Islet precursor cell (in vitro differentiated cells): ENCODE results near the gene IVD.

Source experiments
- DNase-seq: peaks from one replicate; pipeline ENCODE4 v3.0.0-alpha.2; 2018

IVD gene

DNA sequence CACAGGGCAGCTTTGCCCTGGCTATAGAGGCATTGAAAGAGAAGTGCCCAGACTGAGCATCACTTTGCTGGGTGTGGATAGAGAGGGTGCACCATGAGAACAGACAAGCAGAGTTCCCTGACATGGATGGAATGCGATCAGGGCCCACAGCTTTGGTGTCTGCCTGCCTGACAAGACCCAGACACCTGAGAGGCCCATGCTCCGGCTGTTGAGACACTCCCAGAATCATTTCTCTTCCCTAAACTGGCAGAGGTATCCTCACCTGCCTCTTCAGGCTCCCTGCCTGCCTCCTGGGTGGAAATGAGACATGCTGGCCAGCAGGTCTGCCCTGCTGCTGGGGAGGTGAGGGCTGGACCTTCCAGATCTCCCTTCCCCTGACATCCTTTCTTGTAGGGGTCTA lies 54.8 kb downstream of the IVD start:
- peak; percentile 71 for DNase-seq

DNA sequence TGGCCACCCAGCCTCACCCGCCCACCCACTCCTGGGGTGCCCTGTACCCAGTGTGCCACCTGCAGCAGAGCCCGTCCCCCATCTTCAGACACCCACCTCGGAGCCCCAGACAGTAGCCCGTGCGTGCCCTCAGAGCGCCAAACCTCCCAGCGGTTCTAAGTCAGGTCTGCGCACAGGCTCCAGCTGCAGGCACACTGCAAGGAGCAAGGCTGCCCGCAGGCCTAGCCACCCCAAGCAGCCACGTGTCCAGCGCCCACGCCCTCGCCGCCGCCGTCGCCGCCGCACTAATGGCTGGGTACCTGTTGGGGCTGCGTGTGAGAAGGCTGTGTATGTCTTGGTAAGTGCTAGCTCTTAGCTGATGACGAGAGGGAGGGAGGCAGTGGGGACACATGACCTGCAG lies 56.4 kb downstream of the IVD start:
- DNase-seq: no peak

DNA sequence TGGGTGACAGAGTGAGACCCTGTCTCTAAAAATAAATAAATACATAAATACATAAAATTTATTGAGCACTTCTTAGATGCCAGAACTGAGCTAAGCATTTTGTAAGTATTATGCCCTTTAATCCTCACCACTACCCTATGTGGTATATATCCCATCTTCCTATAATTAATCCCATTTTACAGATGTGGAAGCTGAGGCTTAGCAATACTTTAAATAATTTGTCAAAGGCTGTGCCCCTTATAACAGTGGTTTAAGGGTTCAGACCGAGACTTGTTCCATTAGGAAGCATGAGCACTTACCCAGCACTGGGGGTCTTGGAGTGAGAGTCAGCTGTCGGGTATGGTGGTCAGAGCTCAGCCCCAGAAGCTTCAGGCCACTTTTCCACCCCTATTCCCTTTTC lies 57.7 kb downstream of the IVD start:
- no peak for DNase-seq

DNA sequence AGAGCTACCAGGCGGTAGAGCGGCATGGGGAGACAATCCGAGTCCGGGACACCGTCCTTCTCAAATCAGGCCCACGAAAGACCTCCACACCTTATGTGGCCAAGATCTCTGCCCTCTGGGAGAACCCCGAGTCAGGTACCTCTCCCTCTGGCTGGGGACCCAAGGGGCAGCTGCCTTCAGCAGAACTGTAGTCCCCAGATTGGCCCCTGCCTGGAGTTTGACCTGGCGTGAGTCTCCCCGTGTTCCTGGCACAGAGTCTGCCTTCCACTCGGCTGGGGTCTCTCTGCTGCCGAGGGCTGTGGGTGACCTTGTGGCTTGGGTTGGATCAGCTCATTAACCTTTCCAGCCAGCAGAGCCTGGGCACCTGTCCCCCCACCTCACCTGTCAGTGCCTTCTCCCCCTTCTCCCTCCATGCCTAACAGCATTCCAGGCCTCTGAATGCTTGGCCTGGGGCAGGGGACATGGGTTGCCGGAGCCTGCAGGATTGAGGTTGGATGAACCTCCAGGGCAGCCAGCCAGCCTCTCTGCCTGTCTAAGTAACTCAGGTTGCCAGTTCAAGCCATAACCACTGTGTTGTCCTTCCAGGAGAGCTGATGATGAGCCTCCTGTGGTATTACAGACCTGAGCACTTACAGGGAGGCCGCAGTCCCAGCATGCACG lies 58.4 kb downstream of the IVD start:
- DNase-seq: peak; percentile 87

DNA sequence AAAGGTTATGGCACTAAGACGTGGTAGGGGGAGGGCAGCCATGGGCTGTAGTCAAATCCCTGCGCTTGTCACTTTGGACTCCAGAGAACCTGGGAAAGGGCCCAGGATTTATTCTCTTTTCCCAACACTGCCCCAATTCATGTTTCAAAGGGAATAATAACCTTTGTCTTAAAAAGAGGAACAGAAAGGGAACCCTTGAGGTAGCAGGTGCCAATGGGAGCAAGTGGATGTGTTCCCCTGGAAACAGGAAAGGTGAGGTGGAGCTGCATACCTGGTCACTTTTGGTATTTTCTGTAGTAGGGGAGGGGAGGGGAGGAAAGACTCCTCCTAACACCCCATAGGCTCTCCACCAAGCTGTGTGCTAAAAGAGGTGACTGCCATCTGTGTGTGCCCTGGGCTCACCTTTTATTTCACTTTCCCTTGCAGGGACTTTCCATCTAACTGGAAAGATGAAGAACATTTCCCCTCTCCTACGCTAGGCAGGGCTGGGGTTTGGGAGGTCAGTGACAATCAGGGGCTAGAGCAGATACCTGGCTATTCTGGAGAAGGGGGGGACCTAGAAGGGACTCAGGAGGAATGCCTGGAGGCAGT lies 59.1 kb downstream of the IVD start:
- DNase-seq: no peak

DNA sequence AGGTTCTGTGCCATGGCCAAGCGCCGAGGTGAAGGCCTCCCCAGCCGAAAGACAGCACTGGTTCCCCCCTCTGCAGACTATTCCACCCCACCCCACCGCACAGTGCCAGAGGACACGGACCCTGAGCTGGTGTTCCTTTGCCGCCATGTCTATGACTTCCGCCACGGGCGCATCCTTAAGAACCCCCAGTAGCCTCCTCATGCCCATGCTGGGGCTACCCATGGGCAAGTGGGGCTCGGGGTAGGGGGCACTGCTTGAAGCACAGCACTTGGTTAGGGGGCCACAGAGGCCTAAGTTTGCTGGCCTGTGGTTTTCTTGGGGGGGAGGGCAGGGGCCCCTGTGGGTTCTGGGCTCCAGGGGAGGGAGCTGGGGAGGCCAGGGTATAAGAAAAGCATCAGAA lies 60.3 kb downstream of the IVD start:
- DNase-seq: no peak

DNA sequence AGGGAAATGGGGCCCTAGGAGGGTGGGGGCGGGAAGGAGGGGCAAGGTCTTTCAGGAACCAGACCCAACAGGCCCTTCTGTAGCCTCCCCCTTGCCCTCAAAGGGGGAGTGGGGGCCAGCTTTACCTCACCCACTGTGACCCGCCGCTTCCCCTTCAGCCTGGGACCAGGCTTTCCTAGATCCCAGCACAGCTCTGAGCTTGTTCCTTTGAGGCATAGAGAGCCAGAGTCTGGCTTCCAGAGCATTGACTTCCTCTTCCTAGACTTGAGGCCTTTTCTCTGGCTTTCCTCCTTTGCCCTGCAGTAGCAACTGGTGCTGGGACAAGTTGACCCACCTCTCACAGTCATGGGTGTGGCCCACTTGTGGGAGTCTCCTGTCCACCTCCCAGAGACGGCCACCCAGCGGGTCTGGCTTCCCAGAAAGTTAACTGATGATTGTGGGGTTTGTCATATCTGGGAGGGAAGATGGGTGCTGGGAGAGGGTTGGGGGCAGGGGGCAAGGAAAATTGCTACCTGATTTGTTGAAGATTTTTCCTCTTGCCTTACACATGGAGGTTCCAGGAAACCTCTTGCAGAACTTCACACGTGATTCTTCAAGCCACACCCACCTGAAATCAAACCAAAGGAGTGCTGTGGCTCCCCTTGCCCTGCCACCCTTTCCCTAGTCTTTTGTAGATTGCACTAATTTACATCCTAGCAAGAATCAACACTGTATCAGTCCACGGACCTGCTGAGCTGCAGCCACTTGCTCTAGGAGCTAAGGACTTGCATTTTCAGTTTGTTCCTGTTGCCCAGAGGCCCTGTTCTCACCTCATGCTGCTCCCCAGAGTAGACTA lies 61.0 kb downstream of the IVD start:
- no peak for DNase-seq

DNA sequence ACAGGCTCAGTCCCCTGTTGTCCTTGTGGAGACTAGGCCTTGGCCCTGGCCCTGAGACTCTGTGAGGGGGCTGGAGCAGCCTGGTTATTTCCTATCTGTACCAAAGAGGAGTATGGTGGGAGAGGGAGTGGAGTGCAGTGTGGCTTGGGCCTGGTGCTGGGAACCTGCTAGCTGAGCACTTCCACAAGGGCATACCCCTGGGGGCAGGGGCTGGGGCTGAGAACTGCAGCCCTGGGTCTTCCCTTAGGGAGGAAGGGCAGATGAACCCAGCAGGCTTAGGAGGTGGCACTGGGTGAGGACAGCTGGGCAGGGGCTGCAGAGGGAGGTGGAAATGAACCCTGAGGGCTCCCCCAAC lies 61.6 kb downstream of the IVD start:
- DNase-seq: no peak

DNA sequence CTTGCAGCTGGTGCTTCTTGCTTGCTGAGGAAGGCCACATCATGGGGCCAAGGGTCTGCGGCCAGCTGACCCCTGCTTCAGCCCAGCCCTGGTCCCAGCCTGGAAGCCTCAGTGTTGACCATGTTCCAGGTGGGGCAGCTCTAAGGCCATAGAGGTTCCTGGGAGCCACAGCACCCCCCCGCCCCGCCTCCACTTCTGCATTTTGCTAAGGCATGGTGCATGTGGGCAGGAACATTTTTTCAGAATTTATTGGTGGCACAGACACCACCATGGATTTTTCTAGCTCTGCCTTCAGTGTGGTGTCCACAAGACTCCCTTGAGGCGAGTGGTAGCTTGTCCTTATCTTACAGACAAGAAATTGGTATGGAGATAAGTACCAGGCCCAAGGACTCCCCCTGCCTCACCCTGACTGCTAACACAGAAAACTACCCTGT lies 63.3 kb downstream of the IVD start:
- DNase-seq: no peak

DNA sequence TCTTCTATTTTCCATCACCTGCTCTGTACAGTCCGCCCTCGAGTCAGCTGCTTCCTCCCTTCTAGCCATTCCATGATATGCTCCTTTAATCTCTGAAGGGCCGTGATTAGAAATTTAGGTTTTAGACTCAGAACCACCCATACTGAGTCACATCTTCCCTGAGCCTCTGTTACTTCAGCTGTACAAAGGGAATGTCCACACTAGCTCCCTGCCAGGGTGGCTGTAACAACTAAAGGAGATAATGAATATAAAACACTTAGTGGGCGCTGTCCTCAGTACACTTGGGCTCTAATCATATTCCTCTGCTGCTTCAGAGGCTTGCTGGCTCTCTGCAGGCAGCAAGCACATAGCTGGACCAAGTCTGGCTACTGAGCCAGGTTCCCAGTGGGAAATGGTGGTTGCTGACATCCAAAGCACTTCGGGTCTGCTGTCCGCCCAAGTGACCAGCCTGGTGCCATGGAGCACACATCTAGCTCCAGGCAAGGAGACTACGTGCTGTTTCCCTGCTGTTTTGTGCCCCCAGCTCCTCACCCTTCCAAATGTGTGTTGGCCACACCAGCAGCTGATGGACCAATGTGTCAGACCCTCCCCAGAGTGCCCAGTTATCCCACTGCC lies 64.3 kb downstream of the IVD start:
- DNase-seq: no peak

DNA sequence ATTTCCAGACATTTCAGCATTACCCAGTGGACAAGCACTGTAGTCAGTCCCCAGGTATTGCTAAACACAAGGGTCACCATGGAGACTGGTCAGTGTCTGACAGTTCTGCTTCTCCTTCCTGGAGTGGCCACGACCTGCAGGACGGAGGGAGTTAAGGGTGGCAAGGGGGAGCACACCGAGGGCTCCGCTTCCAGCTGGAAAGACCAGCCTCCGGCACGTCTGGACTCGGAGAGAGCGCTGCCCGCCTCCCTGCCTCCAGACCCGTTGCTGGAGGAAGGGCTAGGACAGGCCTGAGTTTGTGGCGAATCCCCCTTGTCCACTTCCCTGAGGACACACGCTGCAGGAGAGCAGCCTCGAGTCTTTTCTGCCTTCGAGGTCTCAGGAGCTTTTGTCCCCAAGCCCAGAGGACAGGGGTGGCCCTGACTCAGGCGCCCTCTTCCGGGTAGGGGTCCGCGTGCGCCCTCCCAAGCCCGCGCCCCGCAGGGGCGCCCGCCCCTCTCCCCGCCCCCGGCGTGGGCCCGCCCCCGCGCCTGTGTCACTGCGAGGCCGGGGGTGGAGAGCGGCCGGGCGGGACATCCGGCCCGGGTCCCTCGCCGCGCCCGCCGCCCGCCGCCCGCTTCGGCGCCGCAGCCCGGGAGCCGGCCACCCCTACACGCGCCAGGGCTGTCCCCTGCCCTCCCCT lies 65.0 kb downstream of the IVD start, which contains the start of gene CHST14:
Gene CHST14 (plus strand): TSS at position 562 of the 682 bp plus-strand sequence. CDS start 230 bp downstream, outside the sequence.
- peak; percentile 86 for DNase-seq
